Keratinocyte (primary cell): ENCODE results near the gene AKAP13. TPM values are rescaled to one million over a fixed set of nuclear protein-coding genes. Genes with fewer than 3 reads are reported as not detected.

Experiments
- DNase-seq: peaks from one replicate; pipeline ENCODE4 v3.0.0-alpha.2; 2011; ENCODE audit warnings: low read depth, missing footprints, low spot score
- FAIRE-seq: peaks from 2 replicates; lab custom pipeline; 2011; peaks lifted over from hg19 to GRCh38; lab: Jason Lieb, UNC
- H2AFZ ChIP-seq: 2 replicates; pipeline ENCODE4 v1.6.0; 2012; ENCODE audit warnings: low read length, control low read depth, inconsistent platforms; ENCODE audit not compliant: control insufficient read depth
- H3K27ac ChIP-seq: 2 replicates; pipeline ENCODE4 v1.5.1; 2011; ENCODE audit warnings: low read length; ENCODE audit not compliant: control insufficient read depth, insufficient read depth
- H3K27me3 ChIP-seq: 3 replicates; pipeline ENCODE4 v1.6.0; 2011; ENCODE audit warnings: low read length; ENCODE audit not compliant: control insufficient read depth, insufficient read depth; ENCODE audit errors: extremely low read depth
- H3K36me3 ChIP-seq, 2 experiments: 2 replicates in 1 of 2; 3 replicates in 1 of 2; pipeline ENCODE4 v1.5.1; 2011; ENCODE audit warnings: low read length in 2 of 2, mild to moderate bottlenecking in 1 of 2; ENCODE audit not compliant: control insufficient read depth in 2 of 2, insufficient read depth in 2 of 2; ENCODE audit errors: extremely low read depth in 1 of 2
- H3K4me1 ChIP-seq: 3 replicates; pipeline ENCODE4 v1.5.1; 2011; ENCODE audit warnings: low read length; ENCODE audit not compliant: control insufficient read depth, insufficient read depth; ENCODE audit errors: extremely low read depth
- H3K4me2 ChIP-seq: 3 replicates; pipeline ENCODE4 v1.6.0; 2011; ENCODE audit warnings: low read depth, low read length; ENCODE audit not compliant: control insufficient read depth, insufficient read depth; ENCODE audit errors: extremely low read depth
- H3K4me3 ChIP-seq, 3 experiments: fragments of 200-600 bp in 1 of 3; sonication (generic) in 1 of 3; 2 replicates in 2 of 3; 3 replicates in 1 of 3; pipeline ENCODE4 v1.5.1; 2011 to 2016; ENCODE audit warnings: low read length in 3 of 3, mild to moderate bottlenecking in 3 of 3, control low read depth in 2 of 3, inconsistent platforms in 1 of 3, low read depth in 1 of 3, mixed read lengths in 1 of 3, mixed run types in 1 of 3, moderate library complexity in 1 of 3; ENCODE audit not compliant: control insufficient read depth in 2 of 3, insufficient read depth in 2 of 3; ENCODE audit errors: extremely low read depth in 1 of 3
- H3K79me2 ChIP-seq: 2 replicates; pipeline ENCODE4 v1.6.0; 2012; ENCODE audit warnings: low read length; ENCODE audit not compliant: control insufficient read depth, insufficient read depth
- H3K9ac ChIP-seq: 3 replicates; pipeline ENCODE4 v1.6.0; 2011; ENCODE audit warnings: low read length; ENCODE audit not compliant: control insufficient read depth, insufficient read depth; ENCODE audit errors: extremely low read depth
- H3K9me1 ChIP-seq: 3 replicates; pipeline ENCODE4 v1.6.0; 2011; ENCODE audit warnings: low read length; ENCODE audit not compliant: control insufficient read depth, insufficient read depth; ENCODE audit errors: extremely low read depth
- H3K9me3 ChIP-seq: 2 replicates; pipeline ENCODE4 v1.5.1; 2012; ENCODE audit warnings: low read depth, low read length; ENCODE audit not compliant: control insufficient read depth
- H4K20me1 ChIP-seq: 3 replicates; pipeline ENCODE4 v1.6.0; 2011; ENCODE audit warnings: low read length; ENCODE audit not compliant: control insufficient read depth, insufficient read depth; ENCODE audit errors: extremely low read depth
- EZH2 ChIP-seq: IDR thresholded peaks from one replicate; pipeline ENCODE4 v1.6.1; 2012; ENCODE audit warnings: inconsistent platforms, mild to moderate bottlenecking, low read length, moderate library complexity
- dilution Hi-C: fragments of 300-500 bp; cut with MboI; formaldehyde crosslinking; loops from one replicate; pipeline ENCODE4 v1.7.0; 2020; ENCODE audit warnings: low sequenced_read_pairs; ENCODE audit not compliant: extremely low pct_ligation_motif_present
- polyA plus RNA-seq, 5 experiments: library from polyadenylated mRNA; depleted of rRNA in 3 of 5; stranded (reverse) in 3 of 5; stranded (forward) in 1 of 5; unstranded in 1 of 5; fragments of >200 nt; gene quantifications; 1 replicate in 1 of 5; 2 replicates in 3 of 5; 3 replicates in 1 of 5; pipeline versions ENCODE4 v1.2.1 to v1.2.3, GENCODE V29; 2011 to 2012; ENCODE audit warnings: missing spikeins in 2 of 5, low read depth in 1 of 5, low replicate concordance in 1 of 5
- TF ChIP-seq, protein P1 (sequence below), 3 experiments: IDR thresholded peaks in 1 of 3; conservative IDR thresholded peaks in 1 of 3; optimal IDR thresholded peaks in 1 of 3; 2 replicates in 2 of 3; 3 replicates in 1 of 3; pipeline versions ENCODE3 to v1.5.1; 2011; ENCODE audit warnings: low read length in 3 of 3, mild to moderate bottlenecking in 3 of 3, moderate library complexity in 2 of 3, control low read depth in 1 of 3, inconsistent platforms in 1 of 3; ENCODE audit not compliant: insufficient read depth in 2 of 3; ENCODE audit errors: extremely low read depth in 1 of 3

Gene AKAP13
- polyA plus RNA-seq, 1 donor (not counting 4 experiments of a cell fraction or from before 2014, with no cell fraction given): 16.7 TPM

DNA sequence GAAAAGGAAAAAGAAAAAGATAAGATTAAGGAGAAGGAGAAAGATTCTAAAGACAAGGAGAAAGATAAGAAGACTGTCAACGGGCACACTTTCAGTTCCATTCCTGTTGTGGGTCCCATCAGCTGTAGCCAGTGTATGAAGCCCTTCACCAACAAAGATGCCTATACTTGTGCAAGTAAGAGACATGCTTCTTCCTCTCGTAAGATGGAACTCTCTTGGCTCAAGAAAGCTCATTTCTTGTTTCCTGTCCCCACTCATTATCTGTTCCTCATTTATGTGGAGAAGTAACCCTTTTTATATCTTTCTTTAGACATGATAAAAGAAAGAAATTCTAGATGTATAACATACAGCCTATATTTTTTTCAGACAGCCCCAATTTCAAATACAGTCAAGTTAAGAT lies 312.9 kb downstream of the AKAP13 start:
- Histone ChIP-seq H4K20me1 (no peaks in the 10 kb centered on the region), H3K9me1 (no peaks in the 10 kb centered on the region)
- no peak for DNase-seq

DNA sequence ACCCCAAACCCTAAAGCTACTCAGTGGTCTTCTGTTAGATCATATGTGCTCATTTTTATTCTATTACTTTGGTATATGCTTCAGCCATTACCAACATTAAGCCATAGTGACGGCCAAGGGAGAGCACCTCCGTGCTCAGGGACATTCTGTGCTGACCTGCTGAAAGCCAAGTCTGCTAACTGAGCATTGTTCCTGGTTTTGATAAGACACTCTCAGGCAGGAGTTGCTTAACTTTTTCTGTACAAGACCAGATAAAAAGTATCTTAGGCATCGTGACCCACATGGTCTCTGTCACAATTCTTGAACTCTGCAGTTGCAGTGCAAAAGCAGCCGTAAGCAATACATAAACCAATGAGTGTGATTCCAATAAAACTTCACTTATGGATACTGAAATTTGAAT lies 313.7 kb downstream of the AKAP13 start:
- Histone ChIP-seq H3K27me3 (no peaks in the 10 kb centered on the region), H3K4me2 (no peak overlapping the region), H3K9me3 (no peaks in the 10 kb centered on the region), H3K27ac (no peak overlapping the region), H2AFZ (no peak overlapping the region), H3K4me1 (no peaks in the 10 kb centered on the region), H3K79me2 (no peaks in the 10 kb centered on the region), H3K4me3 (no peak overlapping the region), H3K36me3 (peaks cover 12% of the 10 kb centered on the region in 2 experiments), H3K9ac (no peak overlapping the region), H4K20me1 (no peaks in the 10 kb centered on the region), H3K9me1 (no peaks in the 10 kb centered on the region)
- dilution Hi-C loops: no loop called here
- no peak for FAIRE-seq
- TF ChIP-seq EZH2: no peak
- TF ChIP-seq, protein P1, sequence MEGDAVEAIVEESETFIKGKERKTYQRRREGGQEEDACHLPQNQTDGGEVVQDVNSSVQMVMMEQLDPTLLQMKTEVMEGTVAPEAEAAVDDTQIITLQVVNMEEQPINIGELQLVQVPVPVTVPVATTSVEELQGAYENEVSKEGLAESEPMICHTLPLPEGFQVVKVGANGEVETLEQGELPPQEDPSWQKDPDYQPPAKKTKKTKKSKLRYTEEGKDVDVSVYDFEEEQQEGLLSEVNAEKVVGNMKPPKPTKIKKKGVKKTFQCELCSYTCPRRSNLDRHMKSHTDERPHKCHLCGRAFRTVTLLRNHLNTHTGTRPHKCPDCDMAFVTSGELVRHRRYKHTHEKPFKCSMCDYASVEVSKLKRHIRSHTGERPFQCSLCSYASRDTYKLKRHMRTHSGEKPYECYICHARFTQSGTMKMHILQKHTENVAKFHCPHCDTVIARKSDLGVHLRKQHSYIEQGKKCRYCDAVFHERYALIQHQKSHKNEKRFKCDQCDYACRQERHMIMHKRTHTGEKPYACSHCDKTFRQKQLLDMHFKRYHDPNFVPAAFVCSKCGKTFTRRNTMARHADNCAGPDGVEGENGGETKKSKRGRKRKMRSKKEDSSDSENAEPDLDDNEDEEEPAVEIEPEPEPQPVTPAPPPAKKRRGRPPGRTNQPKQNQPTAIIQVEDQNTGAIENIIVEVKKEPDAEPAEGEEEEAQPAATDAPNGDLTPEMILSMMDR (optimal IDR thresholded peaks at IDR 0.05 in 1 of 3, IDR thresholded peaks at IDR 0.05 in 1 of 3, conservative IDR thresholded peaks at IDR 0.05 in 1 of 3; ENCODE audit: extremely low read depth in 1 of 3, insufficient read depth in 2 of 3, low read length in 3 of 3): no peak
- no peak for DNase-seq

More for the DNA sequence above, 312.9 kb downstream of the AKAP13 start:
- dilution Hi-C loops: no loop called here
- no peak overlapping the region for H2AFZ ChIP-seq
- H3K4me1 ChIP-seq: no peaks in the 10 kb centered on the region
- no peaks in the 10 kb centered on the region for H3K79me2 ChIP-seq
- no peak for FAIRE-seq
- H3K27me3 ChIP-seq: no peaks in the 10 kb centered on the region
- TF ChIP-seq EZH2: no peak
- TF ChIP-seq, protein P1 (optimal IDR thresholded peaks at IDR 0.05 in 1 of 3, IDR thresholded peaks at IDR 0.05 in 1 of 3, conservative IDR thresholded peaks at IDR 0.05 in 1 of 3; ENCODE audit: extremely low read depth in 1 of 3, insufficient read depth in 2 of 3, low read length in 3 of 3): no peak
- no peak overlapping the region for H3K27ac ChIP-seq
- peaks cover 9 to 12% of the 10 kb centered on the region in 2 experiments for H3K36me3 ChIP-seq
- H3K9ac ChIP-seq: no peak overlapping the region
- H3K4me3 ChIP-seq: no peak overlapping the region
- no peaks in the 10 kb centered on the region for H3K9me3 ChIP-seq
- H3K4me2 ChIP-seq: no peak overlapping the region
